ENCODE data around the gene C20orf96.

GRCh38 chr20:312067-312466 is 21.5 kb upstream of the C20orf96 start:
- no peak for TF ChIP-seq CTCF (IDR thresholded peaks at IDR 0.05; ENCODE audit: low read depth, low read length)
- TF ChIP-seq POLR2A (IDR thresholded peaks at IDR 0.05; ENCODE audit: extremely low read depth, insufficient read length): no peak
